ENCODE data around the gene NAALADL2.

- TF ChIP-seq, protein P1, sequence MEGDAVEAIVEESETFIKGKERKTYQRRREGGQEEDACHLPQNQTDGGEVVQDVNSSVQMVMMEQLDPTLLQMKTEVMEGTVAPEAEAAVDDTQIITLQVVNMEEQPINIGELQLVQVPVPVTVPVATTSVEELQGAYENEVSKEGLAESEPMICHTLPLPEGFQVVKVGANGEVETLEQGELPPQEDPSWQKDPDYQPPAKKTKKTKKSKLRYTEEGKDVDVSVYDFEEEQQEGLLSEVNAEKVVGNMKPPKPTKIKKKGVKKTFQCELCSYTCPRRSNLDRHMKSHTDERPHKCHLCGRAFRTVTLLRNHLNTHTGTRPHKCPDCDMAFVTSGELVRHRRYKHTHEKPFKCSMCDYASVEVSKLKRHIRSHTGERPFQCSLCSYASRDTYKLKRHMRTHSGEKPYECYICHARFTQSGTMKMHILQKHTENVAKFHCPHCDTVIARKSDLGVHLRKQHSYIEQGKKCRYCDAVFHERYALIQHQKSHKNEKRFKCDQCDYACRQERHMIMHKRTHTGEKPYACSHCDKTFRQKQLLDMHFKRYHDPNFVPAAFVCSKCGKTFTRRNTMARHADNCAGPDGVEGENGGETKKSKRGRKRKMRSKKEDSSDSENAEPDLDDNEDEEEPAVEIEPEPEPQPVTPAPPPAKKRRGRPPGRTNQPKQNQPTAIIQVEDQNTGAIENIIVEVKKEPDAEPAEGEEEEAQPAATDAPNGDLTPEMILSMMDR (IDR thresholded peaks at IDR 0.05; ENCODE audit: low read depth, low read length) = no peak
- no peak for TF ChIP-seq EZH2phosphoT487 (IDR thresholded peaks at IDR 0.05; ENCODE audit: low read depth)
Measured at GRCh38 chr3:175002732-175003143, 143.6 kb downstream of the NAALADL2 start.

All from OCI-LY3 (cell line).